Measurements from ENCODE around the gene BBOX1.
"Not testable (repeated sequence)": the region's sequence is repeated elsewhere in the genome, so short reads cannot be mapped to it uniquely, and the experiment has no call there.

BBOX1 gene

GRCh38 chr11:27138716-27139115, 98.1 kb downstream of the BBOX1 start:
- no peak for DNase-seq

- DNase-seq: peak; percentile 40
Measured at GRCh38 chr11:27139742-27140367, 99.2 kb downstream of the BBOX1 start.

- no peak for DNase-seq
Measured at GRCh38 chr11:27141576-27141975, 101.0 kb downstream of the BBOX1 start.

- no peak for DNase-seq
Measured at GRCh38 chr11:27147916-27148315, 107.3 kb downstream of the BBOX1 start.

- no peak for DNase-seq
Measured at GRCh38 chr11:27148506-27148905, 107.9 kb downstream of the BBOX1 start.

GRCh38 chr11:27150098-27150497, 109.5 kb downstream of the BBOX1 start:
- no peak for DNase-seq

GRCh38 chr11:27153136-27153535, 112.5 kb downstream of the BBOX1 start:
- DNase-seq: no peak

- DNase-seq: no peak
Measured at GRCh38 chr11:27158456-27159334, 118.1 kb downstream of the BBOX1 start.

- no peak for DNase-seq
Measured at GRCh38 chr11:27159335-27159679, 118.7 kb downstream of the BBOX1 start.

GRCh38 chr11:27161071-27161470, 120.5 kb downstream of the BBOX1 start:
- no peak for DNase-seq

- DNase-seq: no peak
Measured at GRCh38 chr11:27162237-27162636, 121.6 kb downstream of the BBOX1 start.

GRCh38 chr11:27166130-27166529, 125.5 kb downstream of the BBOX1 start:
- DNase-seq: no peak

GRCh38 chr11:27171376-27171958, 130.9 kb downstream of the BBOX1 start:
- DNase-seq: no peak

GRCh38 chr11:27173545-27173944, 132.9 kb downstream of the BBOX1 start:
- no peak for DNase-seq

GRCh38 chr11:27174021-27174420, 133.4 kb downstream of the BBOX1 start:
- DNase-seq: peak; percentile 2

GRCh38 chr11:27174672-27175210, 134.1 kb downstream of the BBOX1 start:
- no peak for DNase-seq

- not testable (repeated sequence) for DNase-seq
Measured at GRCh38 chr11:27175562-27175961, 134.9 kb downstream of the BBOX1 start.
